Mammary epithelial cell (primary cell): ENCODE measurements around the gene LOX.

Experiments
- CTCF ChIP-seq, 2 donors: IDR thresholded peaks in 1 of 2; conservative IDR thresholded peaks in 1 of 2; 2 replicates each; pipeline ENCODE4 v1.5.1; 2011 to 2012; ENCODE audit warnings: inconsistent platforms in 2 of 2, low read length in 2 of 2, mild to moderate bottlenecking in 2 of 2, control low read depth in 1 of 2, low read depth in 1 of 2; ENCODE audit not compliant: insufficient read depth in 1 of 2; ENCODE audit errors: extremely low read depth in 1 of 2
- EZH2 ChIP-seq: IDR thresholded peaks from 2 replicates; pipeline ENCODE4 v1.6.1; 2012; ENCODE audit warnings: low read length, inconsistent platforms, borderline replicate concordance

- TF ChIP-seq CTCF (conservative IDR thresholded peaks at IDR 0.05 in 1 of 2, IDR thresholded peaks at IDR 0.05 in 1 of 2; ENCODE audit: extremely low read depth in 1 of 2, insufficient read depth in 1 of 2, low read depth in 1 of 2, low read length in 2 of 2) (no peak), EZH2 (no peak)
Measured at GRCh38 chr5:122120493-122120892, 42.4 kb upstream of the LOX start.
